IPS DF 6.9 (cell line): ENCODE data around the gene ITGA11.

Source experiments
- DNase-seq: peaks from one replicate; pipeline ENCODE4 v3.0.0-alpha.2; 2013; ENCODE audit warnings: low read depth, low spot score
- H3K27ac ChIP-seq: one replicate; pipeline ENCODE4 v1.5.1; 2013; ENCODE audit warnings: low read length, control low read depth
- H3K27me3 ChIP-seq: 2 replicates; pipeline ENCODE4 v1.6.1; 2013; ENCODE audit warnings: mild to moderate bottlenecking, low read length; ENCODE audit not compliant: control insufficient read depth, insufficient read depth
- H3K36me3 ChIP-seq: 2 replicates; pipeline ENCODE4 v1.6.1; 2013; ENCODE audit warnings: low read length; ENCODE audit not compliant: control insufficient read depth, insufficient read depth
- H3K4me1 ChIP-seq: 2 replicates; pipeline ENCODE4 v1.6.1; 2013; ENCODE audit warnings: low read length; ENCODE audit not compliant: control insufficient read depth, insufficient read depth
- H3K4me3 ChIP-seq: 2 replicates; pipeline ENCODE4 v1.5.1; 2013; ENCODE audit warnings: mild to moderate bottlenecking, low read length
- H3K9me3 ChIP-seq: 2 replicates; pipeline ENCODE4 v1.6.1; 2013; ENCODE audit warnings: low read length, inconsistent platforms; ENCODE audit not compliant: control insufficient read depth, insufficient read depth
- WGBS: extraction: QIAGEN DNeasy Blood & Tissue Kit; methylation state at CpG from one replicate; pipeline ENCODE4 v1.1.7; 2013; ENCODE audit warnings: mixed read lengths, missing lambda C conversion rate; ENCODE audit not compliant: insufficient read length, insufficient coverage; 5-methylcytosine and 5-hydroxymethylcytosine counted together

ITGA11 gene

GRCh38 chr15:68371160-68371559, 60.8 kb downstream of the ITGA11 start:
- no peaks in the 10 kb centered on the region for H3K9me3 ChIP-seq
- H3K4me1 ChIP-seq = peaks cover 1% of the 10 kb centered on the region; the same call in 1 of the 2 replicates
- no peak for DNase-seq

DNA sequence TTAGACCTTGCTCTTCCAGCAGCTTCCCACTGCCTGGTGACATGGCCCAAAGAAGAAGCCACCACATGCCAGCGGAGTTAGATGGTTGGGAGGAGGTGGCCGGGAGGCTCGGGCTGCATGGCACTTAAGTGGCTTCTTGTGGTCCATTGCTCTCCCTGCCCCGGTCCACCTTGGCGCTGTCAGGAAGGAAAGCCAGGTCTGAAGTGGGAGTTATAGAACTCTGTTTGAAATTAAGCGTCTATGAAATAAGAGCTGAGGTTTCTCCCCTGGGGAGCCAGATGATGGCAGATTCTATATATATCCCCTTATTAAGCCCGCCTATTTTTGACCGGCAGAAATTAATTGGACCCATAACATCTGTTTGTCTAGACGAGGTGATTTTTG, 61.2 kb downstream of the ITGA11 start:
- Histone ChIP-seq H3K36me3 (no peaks in the 10 kb centered on the region), H3K27me3 (no peaks in the 10 kb centered on the region), H3K4me1 (peaks cover 1% of the 10 kb centered on the region; the same call in 1 of the 2 replicates), H3K9me3 (no peaks in the 10 kb centered on the region), H3K4me3 (no peak overlapping the region), H3K27ac (no peak overlapping the region)
- no peak for DNase-seq
- no CpG with 5 or more reads among the region's 9 CpGs for WGBS

More at GRCh38 chr15:68371160-68371559, 60.8 kb downstream of the ITGA11 start:
- Histone ChIP-seq H3K27me3 (no peaks in the 10 kb centered on the region), H3K27ac (no peak overlapping the region), H3K36me3 (no peaks in the 10 kb centered on the region), H3K4me3 (no peak overlapping the region)
- WGBS = no CpG with 5 or more reads among the region's 6 CpGs

GRCh38 chr15:68369931-68370767, 61.8 kb downstream of the ITGA11 start:
- no peaks in the 10 kb centered on the region for H3K27me3 ChIP-seq
- no peaks in the 10 kb centered on the region for H3K36me3 ChIP-seq
- no peaks in the 10 kb centered on the region for H3K9me3 ChIP-seq
- H3K27ac ChIP-seq = no peak overlapping the region
- no peak overlapping the region for H3K4me3 ChIP-seq
- no CpG with 5 or more reads among the region's 24 CpGs for WGBS
- DNase-seq = no peak
- peaks cover 1% of the 10 kb centered on the region; the same call in 1 of the 2 replicates for H3K4me1 ChIP-seq

DNA sequence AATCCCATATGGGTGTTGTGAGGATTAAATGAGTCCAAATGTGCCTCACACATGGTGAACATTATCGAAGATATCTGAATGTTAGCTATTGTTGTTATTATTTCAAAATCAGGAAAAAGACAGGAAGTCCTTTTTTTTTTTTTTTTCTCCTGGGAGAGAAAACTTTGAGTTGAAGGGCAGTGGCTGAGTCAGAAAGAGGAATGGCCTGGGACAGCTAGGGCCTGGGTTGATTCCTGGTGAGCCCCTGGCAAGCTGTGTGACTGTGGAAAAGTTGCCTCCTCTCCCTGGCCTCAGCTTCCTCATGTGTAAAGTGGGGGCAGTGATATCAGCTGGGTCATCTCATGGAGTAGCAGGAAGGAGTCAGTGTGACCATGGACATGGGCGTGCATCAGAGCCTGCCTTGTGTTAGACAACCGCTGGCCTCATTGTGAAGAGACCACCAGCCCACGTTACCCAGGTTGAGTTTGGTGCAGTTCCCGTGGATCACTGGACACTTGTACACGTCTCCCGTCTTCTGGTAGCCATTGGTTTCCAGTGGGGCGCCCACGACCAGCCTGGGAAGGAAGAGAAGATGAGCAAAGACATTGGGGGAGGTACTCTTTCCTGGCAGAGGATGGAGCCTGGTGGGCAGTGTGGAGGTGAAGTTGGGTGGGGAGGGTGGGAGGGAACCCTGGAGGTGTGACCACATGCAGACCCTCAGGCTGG, 63.1 kb downstream of the ITGA11 start:
- no peaks in the 10 kb centered on the region for H3K9me3 ChIP-seq
- H3K27ac ChIP-seq = no peak overlapping the region
- no peaks in the 10 kb centered on the region for H3K27me3 ChIP-seq
- WGBS = no CpG with 5 or more reads among the region's 9 CpGs
- no peak for DNase-seq
- H3K36me3 ChIP-seq = no peaks in the 10 kb centered on the region
- H3K4me1 ChIP-seq = peaks cover 1% of the 10 kb centered on the region; the same call in 1 of the 2 replicates
- H3K4me3 ChIP-seq = no peak overlapping the region

DNA sequence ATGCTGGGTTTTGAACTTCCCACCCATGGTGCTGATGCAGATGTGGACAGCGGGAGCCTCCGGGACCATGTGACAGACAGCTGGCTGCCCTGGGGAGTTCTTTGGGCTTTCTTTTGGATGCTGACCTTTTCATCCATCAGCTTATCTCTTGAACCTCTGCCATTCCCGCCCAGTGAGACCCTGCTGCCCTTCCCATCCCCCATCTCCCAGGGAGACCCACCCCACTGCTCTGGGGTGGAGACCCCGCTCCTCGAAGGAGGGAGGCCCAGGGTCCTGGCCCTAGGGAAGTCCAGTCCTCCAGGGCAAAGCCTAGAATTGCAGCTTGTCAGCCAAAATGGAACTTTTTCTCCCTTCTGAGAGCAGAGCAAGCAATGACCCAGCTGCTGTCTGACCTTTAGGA, 64.0 kb downstream of the ITGA11 start:
- Histone ChIP-seq H3K9me3 (no peaks in the 10 kb centered on the region), H3K27ac (no peak overlapping the region), H3K36me3 (no peaks in the 10 kb centered on the region), H3K4me1 (peaks cover 1% of the 10 kb centered on the region; the same call in 1 of the 2 replicates), H3K4me3 (no peak overlapping the region), H3K27me3 (no peaks in the 10 kb centered on the region)
- no peak for DNase-seq
- no CpG with 5 or more reads among the region's 5 CpGs for WGBS

DNA sequence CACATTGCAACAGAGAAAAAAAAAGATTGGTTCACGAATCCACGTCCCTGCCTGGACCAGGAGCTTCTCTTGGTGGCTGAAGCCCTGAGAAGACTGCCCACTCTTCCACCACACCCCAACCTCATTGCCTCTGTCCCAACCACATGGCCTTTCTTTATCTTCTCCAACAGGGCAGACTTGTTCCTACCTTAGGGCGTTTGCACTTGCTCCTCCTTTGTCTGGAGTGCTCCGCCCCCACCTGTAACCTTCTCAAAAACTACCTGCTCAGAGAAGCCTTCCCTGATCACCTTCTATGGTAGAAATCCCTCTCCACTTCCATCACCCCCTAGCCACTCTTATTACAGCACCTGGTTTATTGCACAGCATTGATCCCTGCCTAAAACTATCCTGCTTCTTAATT, 64.7 kb downstream of the ITGA11 start:
- Histone ChIP-seq H3K27me3 (no peaks in the 10 kb centered on the region), H3K4me3 (no peak overlapping the region), H3K4me1 (no peaks in the 10 kb centered on the region), H3K9me3 (no peaks in the 10 kb centered on the region), H3K36me3 (no peaks in the 10 kb centered on the region), H3K27ac (no peak overlapping the region)
- WGBS = no CpG with 5 or more reads among the region's 4 CpGs
- no peak for DNase-seq

- DNase-seq = no peak
- Histone ChIP-seq H3K36me3 (no peaks in the 10 kb centered on the region), H3K4me1 (no peaks in the 10 kb centered on the region), H3K27me3 (no peaks in the 10 kb centered on the region), H3K4me3 (no peak overlapping the region), H3K27ac (no peak overlapping the region), H3K9me3 (no peaks in the 10 kb centered on the region)
- WGBS = no CpG with 5 or more reads among the region's 9 CpGs
Measured at GRCh38 chr15:68366314-68366713, 65.6 kb downstream of the ITGA11 start.

DNA sequence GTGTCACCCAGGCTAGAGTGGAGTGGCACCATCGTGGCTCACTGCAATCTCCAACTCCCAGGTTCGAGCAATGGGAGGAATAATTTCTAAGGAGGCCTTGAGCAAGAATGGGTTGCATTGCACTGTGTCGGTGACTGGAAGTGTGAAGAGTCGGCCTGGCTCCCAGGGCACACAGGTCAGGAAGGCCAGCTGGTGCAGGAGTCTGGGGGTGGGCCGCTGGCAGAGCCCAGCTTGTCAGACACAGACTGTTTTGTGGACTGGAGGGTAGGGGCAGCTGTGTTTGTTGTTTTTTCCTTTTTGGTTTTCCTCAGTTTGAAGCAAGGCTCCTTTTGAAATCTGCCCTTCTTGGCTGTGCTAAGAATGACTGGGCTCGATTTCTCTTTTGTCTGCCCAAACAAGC, 66.2 kb downstream of the ITGA11 start:
- H3K36me3 ChIP-seq = no peaks in the 10 kb centered on the region

DNA sequence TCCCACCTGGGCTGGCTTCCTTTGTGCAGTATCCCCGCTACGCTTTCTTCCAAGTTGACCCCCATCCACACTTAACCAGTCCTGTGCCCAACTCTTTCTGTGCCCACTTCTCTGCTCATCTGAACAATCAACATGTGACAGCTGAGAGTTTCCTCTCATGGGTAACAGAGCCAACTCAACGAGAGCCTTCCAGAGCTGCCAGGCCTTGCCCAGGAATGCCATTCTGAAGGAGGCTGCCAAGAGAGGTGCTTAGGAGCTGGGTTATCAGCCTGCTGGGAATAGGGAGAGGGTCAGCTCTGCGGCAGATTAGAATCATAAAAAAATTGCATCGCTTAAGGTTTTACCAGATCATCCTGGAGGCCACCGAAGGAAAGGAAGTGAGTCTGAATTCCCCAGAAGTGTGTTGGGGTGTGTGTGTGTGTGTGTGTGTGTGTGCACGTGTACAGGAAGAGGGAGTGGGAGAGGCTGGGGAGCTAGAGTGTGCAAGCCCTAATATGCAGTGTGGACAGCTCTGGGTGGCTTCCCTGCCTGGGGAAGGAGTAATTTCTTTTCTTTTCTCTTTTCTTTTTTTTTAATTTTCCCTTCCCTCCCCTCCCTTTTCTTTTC, 66.7 kb downstream of the ITGA11 start:
- H3K27ac ChIP-seq = no peak overlapping the region

More for the DNA sequence above, 66.2 kb downstream of the ITGA11 start:
- no peaks in the 10 kb centered on the region for H3K27me3 ChIP-seq
- H3K4me1 ChIP-seq = no peaks in the 10 kb centered on the region
- no peak overlapping the region for H3K27ac ChIP-seq
- H3K9me3 ChIP-seq = no peaks in the 10 kb centered on the region
- no peak overlapping the region for H3K4me3 ChIP-seq
- whole genome bisulfite sequencing = no CpG with 5 or more reads among the region's 6 CpGs
- DNase-seq = no peak

DNA sequence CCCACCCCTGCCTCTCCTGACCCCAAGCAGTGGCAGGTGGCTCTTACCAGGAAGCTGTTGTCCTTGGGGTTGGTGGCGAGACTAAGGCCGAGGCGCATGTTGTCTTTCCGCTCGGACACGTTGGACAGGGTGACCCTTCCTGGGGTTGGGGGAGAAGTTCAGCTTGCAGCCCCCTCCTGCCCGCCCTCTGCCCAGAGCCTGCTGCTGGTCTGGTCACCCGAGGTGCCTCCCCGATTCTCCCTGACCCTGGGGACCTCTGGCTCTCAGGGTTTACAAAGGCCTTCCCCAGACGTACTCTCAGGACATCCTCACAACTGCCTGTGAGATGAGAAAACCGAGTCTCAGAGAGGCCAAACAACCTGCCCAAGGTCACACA, 67.3 kb downstream of the ITGA11 start:
- no peak for DNase-seq
- WGBS = no CpG with 5 or more reads among the region's 11 CpGs
- H3K9me3 ChIP-seq = no peaks in the 10 kb centered on the region
- H3K27ac ChIP-seq = no peak overlapping the region
- no peaks in the 10 kb centered on the region for H3K4me1 ChIP-seq
- H3K27me3 ChIP-seq = no peaks in the 10 kb centered on the region
- H3K4me3 ChIP-seq = no peak overlapping the region
- H3K36me3 ChIP-seq = no peaks in the 10 kb centered on the region

More for the DNA sequence above, 66.7 kb downstream of the ITGA11 start:
- no peak overlapping the region for H3K4me3 ChIP-seq
- no peaks in the 10 kb centered on the region for H3K4me1 ChIP-seq
- no peaks in the 10 kb centered on the region for H3K9me3 ChIP-seq
- H3K27me3 ChIP-seq = no peaks in the 10 kb centered on the region
- no peak for DNase-seq
- no peaks in the 10 kb centered on the region for H3K36me3 ChIP-seq
- no CpG with 5 or more reads among the region's 7 CpGs for WGBS
